DND-41 (cell line): ENCODE data around the gene GALNT13.

ENCODE experiments used
- ATAC-seq: fragments of 200-7000 bp; cut with Tn5 transposase; 3 replicates; pipeline ENCODE4 v1.9.1; 2021; ENCODE audit warnings: low read depth; ENCODE audit not compliant: insufficient read depth
- DNase-seq: peaks from one replicate; pipeline ENCODE4 v3.0.0-alpha.2; 2020
- H2AFZ ChIP-seq: 2 replicates; pipeline ENCODE4 v1.6.0; 2012; ENCODE audit warnings: low read depth, low read length
- H3K27ac ChIP-seq: 2 replicates; pipeline ENCODE4 v1.5.1; 2012; ENCODE audit warnings: low read length, inconsistent platforms
- H3K27me3 ChIP-seq: fragments of 200-600 bp; sonication (generic); 2 replicates; pipeline ENCODE4 v1.6.0; 2012; ENCODE audit warnings: low read length, mild to moderate bottlenecking, inconsistent platforms; ENCODE audit not compliant: insufficient read depth, poor library complexity
- H3K36me3 ChIP-seq: 2 replicates; pipeline ENCODE4 v1.5.1; 2012; ENCODE audit warnings: low read length, inconsistent platforms; ENCODE audit not compliant: insufficient read depth
- H3K4me1 ChIP-seq: 2 replicates; pipeline ENCODE4 v1.5.1; 2012; ENCODE audit warnings: mild to moderate bottlenecking, low read length; ENCODE audit not compliant: insufficient read depth
- H3K4me2 ChIP-seq: 2 replicates; pipeline ENCODE4 v1.6.0; 2012; ENCODE audit warnings: mild to moderate bottlenecking, moderate library complexity, low read length, inconsistent platforms; ENCODE audit not compliant: insufficient read depth
- H3K4me3 ChIP-seq, 2 experiments: fragments of 200-600 bp in 1 of 2; shearing (Covaris generic) in 1 of 2; 2 replicates each; pipeline ENCODE4 v1.5.1; 2012 to 2016; ENCODE audit warnings: inconsistent platforms in 2 of 2, low read length in 2 of 2, mild to moderate bottlenecking in 2 of 2, low read depth in 1 of 2, moderate library complexity in 1 of 2
- H3K79me2 ChIP-seq: 2 replicates; pipeline ENCODE4 v1.6.0; 2012; ENCODE audit warnings: low read length, inconsistent platforms; ENCODE audit not compliant: insufficient read depth
- H3K9ac ChIP-seq: 2 replicates; pipeline ENCODE4 v1.6.0; 2012; ENCODE audit warnings: low read depth, mild to moderate bottlenecking, inconsistent platforms, low read length, moderate library complexity
- H3K9me3 ChIP-seq: 2 replicates; pipeline ENCODE4 v1.5.1; 2012; ENCODE audit warnings: low read length, moderate library complexity, mild to moderate bottlenecking, inconsistent platforms; ENCODE audit not compliant: insufficient read depth, severe bottlenecking
- H4K20me1 ChIP-seq: 2 replicates; pipeline ENCODE4 v1.6.0; 2012; ENCODE audit warnings: low read length; ENCODE audit not compliant: insufficient read depth
- EZH2 ChIP-seq: IDR thresholded peaks from 3 replicates; pipeline ENCODE4 v1.6.1; 2012; ENCODE audit warnings: borderline replicate concordance, low read depth, mild to moderate bottlenecking, moderate library complexity, low read length, inconsistent platforms; ENCODE audit not compliant: severe bottlenecking
- TF ChIP-seq, protein P1 (sequence below): IDR thresholded peaks from 2 replicates; pipeline ENCODE4 v1.5.1; 2012; ENCODE audit warnings: borderline replicate concordance, low read length, moderate library complexity, mild to moderate bottlenecking; ENCODE audit not compliant: poor library complexity, severe bottlenecking; ENCODE audit errors: extremely low read depth

GALNT13 gene

DNA sequence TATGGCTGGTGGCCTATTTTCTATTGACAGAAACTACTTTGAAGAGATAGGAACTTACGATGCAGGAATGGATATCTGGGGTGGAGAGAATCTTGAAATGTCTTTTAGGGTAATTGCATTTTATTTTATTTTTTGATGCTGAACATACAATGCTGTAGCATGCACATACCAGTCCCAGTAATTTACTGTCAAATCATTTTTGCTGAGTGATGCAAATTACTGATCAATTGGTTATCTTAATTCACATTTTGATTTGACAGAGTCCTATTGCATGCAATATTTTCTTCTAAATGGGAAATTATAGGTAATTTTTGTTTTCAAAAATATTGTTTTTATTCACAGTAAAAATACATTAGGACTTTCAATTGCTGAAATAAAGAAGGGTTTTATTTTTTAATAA, 387.3 kb downstream of the GALNT13 start:
- no peak for ATAC-seq
- H3K79me2 ChIP-seq: no peaks in the 10 kb centered on the region
- TF ChIP-seq, protein P1, sequence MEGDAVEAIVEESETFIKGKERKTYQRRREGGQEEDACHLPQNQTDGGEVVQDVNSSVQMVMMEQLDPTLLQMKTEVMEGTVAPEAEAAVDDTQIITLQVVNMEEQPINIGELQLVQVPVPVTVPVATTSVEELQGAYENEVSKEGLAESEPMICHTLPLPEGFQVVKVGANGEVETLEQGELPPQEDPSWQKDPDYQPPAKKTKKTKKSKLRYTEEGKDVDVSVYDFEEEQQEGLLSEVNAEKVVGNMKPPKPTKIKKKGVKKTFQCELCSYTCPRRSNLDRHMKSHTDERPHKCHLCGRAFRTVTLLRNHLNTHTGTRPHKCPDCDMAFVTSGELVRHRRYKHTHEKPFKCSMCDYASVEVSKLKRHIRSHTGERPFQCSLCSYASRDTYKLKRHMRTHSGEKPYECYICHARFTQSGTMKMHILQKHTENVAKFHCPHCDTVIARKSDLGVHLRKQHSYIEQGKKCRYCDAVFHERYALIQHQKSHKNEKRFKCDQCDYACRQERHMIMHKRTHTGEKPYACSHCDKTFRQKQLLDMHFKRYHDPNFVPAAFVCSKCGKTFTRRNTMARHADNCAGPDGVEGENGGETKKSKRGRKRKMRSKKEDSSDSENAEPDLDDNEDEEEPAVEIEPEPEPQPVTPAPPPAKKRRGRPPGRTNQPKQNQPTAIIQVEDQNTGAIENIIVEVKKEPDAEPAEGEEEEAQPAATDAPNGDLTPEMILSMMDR: no peak
- TF ChIP-seq EZH2: no peak

DNA sequence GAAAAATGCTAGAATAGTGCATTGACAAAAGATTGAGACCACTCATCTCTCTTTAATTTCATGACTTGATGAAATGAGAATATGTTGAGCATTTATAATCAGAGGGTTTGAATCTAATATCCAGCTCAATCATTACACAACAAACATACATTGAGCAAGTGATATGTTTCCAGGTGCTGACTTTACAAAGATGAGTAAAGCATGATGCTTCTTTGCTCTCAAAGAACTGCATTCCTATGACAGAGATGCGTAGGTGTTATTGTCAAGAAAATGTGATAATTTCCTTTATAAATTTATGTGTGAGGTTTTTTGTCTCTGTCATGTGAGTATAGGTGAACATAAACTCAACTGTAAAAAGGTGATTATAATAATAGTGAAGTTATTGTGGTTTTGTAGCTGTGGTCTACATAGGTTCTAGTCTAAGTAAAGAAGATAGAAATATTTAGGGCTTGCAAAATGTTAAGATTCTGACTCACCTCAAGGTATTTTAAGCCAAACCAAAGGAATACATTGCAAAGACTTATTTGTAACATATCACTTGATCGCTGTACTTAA, 389.8 kb downstream of the GALNT13 start:
- no peaks in the 10 kb centered on the region for H3K79me2 ChIP-seq
- no peak for DNase-seq
- no peaks in the 10 kb centered on the region for H3K9me3 ChIP-seq
- no peak overlapping the region for H3K9ac ChIP-seq
- H2AFZ ChIP-seq: no peak overlapping the region
- no peaks in the 10 kb centered on the region for H3K4me1 ChIP-seq
- no peaks in the 10 kb centered on the region for H4K20me1 ChIP-seq
- H3K4me2 ChIP-seq: no peak overlapping the region
- no peak overlapping the region for H3K4me3 ChIP-seq
- H3K27me3 ChIP-seq: no peaks in the 10 kb centered on the region
- H3K27ac ChIP-seq: no peak overlapping the region
- H3K36me3 ChIP-seq: no peaks in the 10 kb centered on the region
- TF ChIP-seq, protein P1: no peak
- TF ChIP-seq EZH2: no peak
- ATAC-seq: no peak

More for the DNA sequence above, 387.3 kb downstream of the GALNT13 start:
- no peaks in the 10 kb centered on the region for H4K20me1 ChIP-seq
- no peaks in the 10 kb centered on the region for H3K27me3 ChIP-seq
- no peaks in the 10 kb centered on the region for H3K9me3 ChIP-seq
- H3K4me3 ChIP-seq: no peak overlapping the region
- no peak overlapping the region for H2AFZ ChIP-seq
- H3K27ac ChIP-seq: no peak overlapping the region
- no peaks in the 10 kb centered on the region for H3K36me3 ChIP-seq
- DNase-seq: no peak
- no peak overlapping the region for H3K4me2 ChIP-seq
- no peaks in the 10 kb centered on the region for H3K4me1 ChIP-seq
- no peak overlapping the region for H3K9ac ChIP-seq

DNA sequence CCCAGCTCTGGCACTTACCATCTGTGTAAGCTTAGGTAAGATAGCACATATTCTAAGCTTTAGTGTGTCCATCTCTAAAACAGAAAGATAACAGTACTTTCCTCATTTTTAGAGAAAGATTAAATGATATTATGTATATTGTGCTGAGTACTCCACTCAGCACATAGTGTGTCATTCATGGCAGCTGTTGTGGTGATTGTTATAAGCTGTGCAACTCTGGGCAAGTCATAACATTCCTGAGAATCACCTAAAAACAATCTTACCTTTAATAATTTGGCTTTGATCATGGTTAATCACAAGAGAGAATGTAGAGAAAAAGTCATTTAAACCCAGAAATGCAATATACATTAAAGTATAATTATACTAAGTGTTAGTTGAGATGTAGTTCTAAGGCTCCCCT, 391.5 kb downstream of the GALNT13 start:
- TF ChIP-seq EZH2: no peak
- TF ChIP-seq, protein P1: no peak
- H3K9ac ChIP-seq: no peak overlapping the region
- H3K27ac ChIP-seq: no peak overlapping the region
- H4K20me1 ChIP-seq: no peaks in the 10 kb centered on the region
- no peaks in the 10 kb centered on the region for H3K27me3 ChIP-seq
- DNase-seq: no peak
- no peaks in the 10 kb centered on the region for H3K79me2 ChIP-seq
- no peak overlapping the region for H2AFZ ChIP-seq
- no peak overlapping the region for H3K4me2 ChIP-seq
- H3K4me3 ChIP-seq: no peak overlapping the region
- no peaks in the 10 kb centered on the region for H3K9me3 ChIP-seq
- no peaks in the 10 kb centered on the region for H3K36me3 ChIP-seq
- no peak for ATAC-seq
- H3K4me1 ChIP-seq: no peaks in the 10 kb centered on the region

- Histone ChIP-seq H3K4me3 (no peak overlapping the region), H3K4me1 (no peaks in the 10 kb centered on the region), H3K27ac (no peak overlapping the region), H3K4me2 (no peak overlapping the region), H4K20me1 (no peaks in the 10 kb centered on the region), H3K9me3 (no peaks in the 10 kb centered on the region), H3K36me3 (no peaks in the 10 kb centered on the region), H3K79me2 (no peaks in the 10 kb centered on the region), H3K27me3 (no peaks in the 10 kb centered on the region), H2AFZ (no peak overlapping the region), H3K9ac (no peak overlapping the region)
- DNase-seq (no peak), ATAC-seq (no peak)
- TF ChIP-seq, protein P1: no peak
- TF ChIP-seq EZH2: no peak
Observed at GRCh38 chr2:154264024-154264423, 392.3 kb downstream of the GALNT13 start.
